Right lung (tissue), 5 donors: ENCODE data around the gene PARS2. TPM values are rescaled to one million over a fixed set of nuclear protein-coding genes. Genes with fewer than 3 reads are reported as not detected.

ENCODE experiments used
- DNase-seq, 2 donors: peaks; one replicate each; pipeline ENCODE4 v3.0.0-alpha.2; 2013
- polyA plus RNA-seq, 5 donors: library from polyadenylated mRNA; unstranded; fragments of 120-200 nt; gene quantifications; one replicate each; pipeline versions ENCODE4 v1.2.1 to v1.2.3, GENCODE V29; 2013; ENCODE audit warnings: inconsistent platforms in 1 of 5, low replicate concordance in 1 of 5; ENCODE audit not compliant: insufficient read length in 5 of 5, insufficient read depth in 1 of 5

The PARS2 gene
- polyA plus RNA-seq, 5 donors, result 4.9 to 6.0 (median 5.4) TPM

GRCh38 chr1:54775828-54776721 is 11.8 kb upstream of the PARS2 start:
- DNase-seq, result peak in 1 of 2 donors; percentile 24

GRCh38 chr1:54774820-54775498 is 10.6 kb upstream of the PARS2 start:
- no peak for DNase-seq

- DNase-seq, result no peak
Measured at GRCh38 chr1:54772951-54773350, 8.6 kb upstream of the PARS2 start.

- no peak for DNase-seq
Measured at GRCh38 chr1:54768093-54768492, 3.8 kb upstream of the PARS2 start.

GRCh38 chr1:54767526-54767925 is 3.2 kb upstream of the PARS2 start:
- no peak for DNase-seq

- DNase-seq, result no peak
Measured at GRCh38 chr1:54766726-54767125, 2.4 kb upstream of the PARS2 start.

- no peak for DNase-seq
Measured at GRCh38 chr1:54764922-54765561, 719 bp upstream of the PARS2 start.

- no peak for DNase-seq
Measured at GRCh38 chr1:54763816-54764132, 549 bp downstream of the PARS2 start.

GRCh38 chr1:54758678-54759348 is 5.5 kb downstream of the PARS2 start:
- DNase-seq, result no peak

GRCh38 chr1:54757833-54758232 is 6.5 kb downstream of the PARS2 start:
- no peak for DNase-seq

GRCh38 chr1:54754486-54755285 is 9.6 kb downstream of the PARS2 start:
- no peak for DNase-seq

GRCh38 chr1:54754045-54754444 is 10.3 kb downstream of the PARS2 start:
- DNase-seq, result no peak

GRCh38 chr1:54751426-54751825 is 12.9 kb downstream of the PARS2 start:
- no peak for DNase-seq

- DNase-seq, result no peak
Measured at GRCh38 chr1:54750596-54750995, 13.7 kb downstream of the PARS2 start.

- DNase-seq, result no peak
Measured at GRCh38 chr1:54748094-54748835, 16.1 kb downstream of the PARS2 start.

- no peak for DNase-seq
Measured at GRCh38 chr1:54745864-54746263, 18.5 kb downstream of the PARS2 start.

- DNase-seq, result no peak
Measured at GRCh38 chr1:54745274-54745673, 19.0 kb downstream of the PARS2 start.

GRCh38 chr1:54744696-54745095 is 19.6 kb downstream of the PARS2 start:
- no peak for DNase-seq

- no peak for DNase-seq
Measured at GRCh38 chr1:54743416-54744226, 20.7 kb downstream of the PARS2 start.

GRCh38 chr1:54742282-54742681 is 22.0 kb downstream of the PARS2 start:
- no peak for DNase-seq
